Common myeloid progenitor, CD34-positive (primary cell): Measurements from ENCODE around the gene TMEM52B.

Source experiments
- CTCF ChIA-PET: fragments of 350-600 bp; sonication (Branson Sonifier 250); formaldehyde crosslinking; loops from one replicate; lab custom pipeline; 2021; ENCODE audit warnings: antibody characterized with exemption; lab: Charles Lee
- POLR2A ChIA-PET: fragments of 350-600 bp; sonication (Branson Sonifier 250); formaldehyde crosslinking; loops from one replicate; lab custom pipeline; 2021; ENCODE audit warnings: antibody characterized with exemption; lab: Charles Lee
- DNase-seq, 3 donors: peaks; one replicate each; pipeline versions ENCODE4 v3.0.0 to v3.0.0-alpha.2; 2013
- H3K27ac ChIP-seq, 2 experiments: 1 replicate in 1 of 2; 2 replicates in 1 of 2; pipeline ENCODE4 v1.7.0; 2013; ENCODE audit warnings: inconsistent platforms in 2 of 2, low read length in 2 of 2, mild to moderate bottlenecking in 2 of 2, low read depth in 1 of 2, moderate library complexity in 1 of 2; ENCODE audit not compliant: severe bottlenecking in 2 of 2, insufficient read depth in 1 of 2, poor library complexity in 1 of 2
- H3K27me3 ChIP-seq, 5 experiments: replicated peaks in 2 of 5; 1 replicate in 3 of 5; 2 replicates in 2 of 5; pipeline versions ENCODE4 v1.6.1 to v1.7.0; 2013; ENCODE audit warnings: low read length in 4 of 5, mild to moderate bottlenecking in 2 of 5, moderate library complexity in 2 of 5, inconsistent platforms in 1 of 5; ENCODE audit not compliant: insufficient read depth in 5 of 5, control insufficient read depth in 4 of 5
- H3K36me3 ChIP-seq, 4 experiments: 1 replicate in 2 of 4; 2 replicates in 2 of 4; pipeline versions ENCODE4 v1.6.1 to v1.7.0; 2013; ENCODE audit warnings: low read length in 3 of 4, control low read depth in 1 of 4, mild to moderate bottlenecking in 1 of 4; ENCODE audit not compliant: control insufficient read depth in 4 of 4, insufficient read depth in 4 of 4
- H3K4me1 ChIP-seq, 4 experiments: 1 replicate in 3 of 4; 2 replicates in 1 of 4; pipeline versions ENCODE4 v1.6.1 to v1.7.1; 2013; ENCODE audit warnings: low read length in 3 of 4, mild to moderate bottlenecking in 3 of 4, control low read depth in 1 of 4, inconsistent platforms in 1 of 4, moderate library complexity in 1 of 4; ENCODE audit not compliant: control insufficient read depth in 4 of 4, insufficient read depth in 4 of 4; ENCODE audit errors: control extremely low read depth in 1 of 4
- H3K4me3 ChIP-seq, 7 experiments: 1 replicate in 4 of 7; 2 replicates in 3 of 7; pipeline versions ENCODE4 v1.5.1 to v1.7.0; 2013; ENCODE audit warnings: mild to moderate bottlenecking in 7 of 7, low read length in 6 of 7, moderate library complexity in 6 of 7, inconsistent platforms in 2 of 7, low read depth in 2 of 7, control low read depth in 1 of 7; ENCODE audit not compliant: insufficient read depth in 4 of 7, control insufficient read depth in 1 of 7; ENCODE audit errors: extremely low read depth in 1 of 7
- H3K9me3 ChIP-seq, 5 experiments: 1 replicate in 4 of 5; 2 replicates in 1 of 5; pipeline versions ENCODE4 v1.6.1 to v1.7.1; 2013; ENCODE audit warnings: low read length in 4 of 5, mild to moderate bottlenecking in 2 of 5, inconsistent platforms in 1 of 5, low read depth in 1 of 5, moderate library complexity in 1 of 5; ENCODE audit not compliant: control insufficient read depth in 4 of 5, insufficient read depth in 2 of 5; ENCODE audit errors: control extremely low read depth in 1 of 5
- WGBS: methylation state at CpG from one replicate; pipeline ENCODE4 v1.1.5; 2013; ENCODE audit not compliant: insufficient coverage; 5-methylcytosine and 5-hydroxymethylcytosine counted together

The TMEM52B gene

GRCh38 chr12:10169104-10169503, 9.7 kb upstream of the TMEM52B start:
- no peak overlapping the region for H3K27ac ChIP-seq

GRCh38 chr12:10170216-10170615, 8.6 kb upstream of the TMEM52B start:
- POLR2A ChIA-PET, result no interaction called here
- CTCF ChIA-PET, result interaction anchor here (0.9 to 1.3 kb wide), 5 partner anchors 10 to 372 kb away, joined by 3 to 4 read pairs (median 4); no protein-coding TSS in a partner anchor

More at GRCh38 chr12:10169104-10169503, 9.7 kb upstream of the TMEM52B start:
- CTCF ChIA-PET, result interaction anchor here (1.1 to 1.3 kb wide), 4 partner anchors 9 to 21 kb away, joined by 4 read pairs; no protein-coding TSS in a partner anchor
- no peak for DNase-seq
- Histone ChIP-seq H3K4me1 (no peaks in the 10 kb centered on the region), H3K27me3 (no peaks in the 10 kb centered on the region), H3K9me3 (no peaks in the 10 kb centered on the region), H3K36me3 (no peaks in the 10 kb centered on the region), H3K4me3 (no peak overlapping the region)
- POLR2A ChIA-PET, result no interaction called here
- WGBS, result 100% methylated on average over 1 of the region's 3 CpGs

GRCh38 chr12:10171973-10172728, 6.7 kb upstream of the TMEM52B start, which contains the start of gene OLR1:
Gene OLR1, minus strand, starts transcription at chr12:10172132. Its CDS starts 55 bp downstream, at chr12:10172077.
- DNase-seq, result no peak
- no peaks in the 10 kb centered on the region for H3K9me3 ChIP-seq
- no peaks in the 10 kb centered on the region for H3K4me1 ChIP-seq
- no peak within 1 kb of the TSS for H3K4me3 ChIP-seq
- ChIA-PET POLR2A (no interaction called here), CTCF (interaction anchor here (0.8 to 1.2 kb wide), 3 partner anchors 19 to 24 kb away, joined by 3 read pairs; no protein-coding TSS in a partner anchor)
- H3K27me3 ChIP-seq, result peaks cover 0 to 2% (median 0%) of the 10 kb centered on the region in 5 experiments
- WGBS, result 95% methylated on average over 3 of the region's 7 CpGs
- no peak within 1 kb of the TSS for H3K27ac ChIP-seq
- no peaks in the 10 kb centered on the region for H3K36me3 ChIP-seq

More at GRCh38 chr12:10170216-10170615, 8.6 kb upstream of the TMEM52B start:
- no peak overlapping the region for H3K4me3 ChIP-seq
- H3K27me3 ChIP-seq, result no peaks in the 10 kb centered on the region
- no peaks in the 10 kb centered on the region for H3K4me1 ChIP-seq
- DNase-seq, result no peak
- WGBS, result 82% methylated on average over 4 of the region's 5 CpGs
- H3K36me3 ChIP-seq, result no peaks in the 10 kb centered on the region
- H3K9me3 ChIP-seq, result no peaks in the 10 kb centered on the region
- H3K27ac ChIP-seq, result no peak overlapping the region

- Histone ChIP-seq H3K9me3 (no peaks in the 10 kb centered on the region), H3K27me3 (peaks cover 0 to 2% (median 0%) of the 10 kb centered on the region in 5 experiments), H3K27ac (no peak overlapping the region), H3K4me3 (no peak overlapping the region), H3K36me3 (no peaks in the 10 kb centered on the region), H3K4me1 (no peaks in the 10 kb centered on the region)
- POLR2A ChIA-PET, result no interaction called here
- CTCF ChIA-PET, result interaction anchor here (1.0 to 2.7 kb wide), 2 partner anchors 11 to 14 kb away, joined by 5 to 8 read pairs; no protein-coding TSS in a partner anchor
- WGBS, result no CpG with 5 or more reads among the region's 2 CpGs
- no peak for DNase-seq
Measured at GRCh38 chr12:10174986-10175614, 3.7 kb upstream of the TMEM52B start.

GRCh38 chr12:10175846-10176636, 2.8 kb upstream of the TMEM52B start:
- 98% methylated on average over 4 of the region's 5 CpGs for WGBS
- ChIA-PET CTCF (interaction anchor here (0.5 to 2.7 kb wide), 5 partner anchors 10 to 267 kb away, joined by 3 to 8 read pairs (median 5); no protein-coding TSS in a partner anchor), POLR2A (no interaction called here)
- Histone ChIP-seq H3K27me3 (peaks cover 0 to 2% (median 0%) of the 10 kb centered on the region in 5 experiments), H3K4me3 (no peak overlapping the region), H3K4me1 (no peaks in the 10 kb centered on the region), H3K36me3 (no peaks in the 10 kb centered on the region), H3K9me3 (no peaks in the 10 kb centered on the region), H3K27ac (no peak overlapping the region)
- no peak for DNase-seq

- no peaks in the 10 kb centered on the region for H3K36me3 ChIP-seq
- H3K27me3 ChIP-seq, result peaks cover 0 to 2% (median 0%) of the 10 kb centered on the region in 5 experiments
- no peaks in the 10 kb centered on the region for H3K9me3 ChIP-seq
- 96% methylated on average over 2 of the region's 5 CpGs for WGBS
- H3K4me1 ChIP-seq, result peaks cover 0 to 4% (median 0%) of the 10 kb centered on the region in 4 experiments
- H3K4me3 ChIP-seq, result no peak overlapping the region
- DNase-seq, result no peak
- no peak overlapping the region for H3K27ac ChIP-seq
- POLR2A ChIA-PET, result interaction anchor here (0.6 kb wide), 1 partner anchor 51 kb away, joined by 3 read pairs; no protein-coding TSS in a partner anchor
- CTCF ChIA-PET, result no interaction called here
Measured at GRCh38 chr12:10179776-10180181, 947 bp downstream of the TMEM52B start.
